ENCODE results near the gene TNFRSF4. TPM values are rescaled to one million over a fixed set of nuclear protein-coding genes. Genes with fewer than 3 reads are reported as not detected.

Gene TNFRSF4
- total and polyA plus RNA-seq, 8 donors, result 0.26 to 5.0 (median 1.2) TPM

DNA sequence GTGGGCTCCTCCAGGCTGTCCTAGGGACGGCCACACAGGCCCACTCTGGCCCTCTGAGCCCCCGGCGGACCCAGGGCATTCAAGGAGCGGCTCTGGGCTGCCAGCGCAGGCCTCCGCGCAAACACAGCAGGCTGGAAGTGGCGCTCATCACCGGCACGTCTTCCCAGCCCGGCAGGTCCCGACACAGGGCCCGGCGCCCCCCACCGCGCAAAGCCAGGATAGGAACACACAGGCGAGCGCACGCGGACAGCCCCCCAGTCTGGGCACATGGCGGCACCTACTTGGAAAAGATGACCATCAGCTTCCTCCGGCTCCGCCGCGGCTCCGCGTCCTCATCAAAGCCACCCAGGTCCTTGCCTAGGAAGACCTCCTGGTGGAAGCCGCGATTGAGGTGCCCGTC, 14.2 kb upstream of the TNFRSF4 start:
- no peaks in the 10 kb centered on the region for H3K9me3 ChIP-seq
- H3K4me3 ChIP-seq, result no peak overlapping the region
- WGBS, 2 donors, result 94 to 95% methylated on average over 30 of the region's 30 CpGs
- intact Hi-C loops (cut with DNase I), result no loop called here
- TF ChIP-seq, protein P1, sequence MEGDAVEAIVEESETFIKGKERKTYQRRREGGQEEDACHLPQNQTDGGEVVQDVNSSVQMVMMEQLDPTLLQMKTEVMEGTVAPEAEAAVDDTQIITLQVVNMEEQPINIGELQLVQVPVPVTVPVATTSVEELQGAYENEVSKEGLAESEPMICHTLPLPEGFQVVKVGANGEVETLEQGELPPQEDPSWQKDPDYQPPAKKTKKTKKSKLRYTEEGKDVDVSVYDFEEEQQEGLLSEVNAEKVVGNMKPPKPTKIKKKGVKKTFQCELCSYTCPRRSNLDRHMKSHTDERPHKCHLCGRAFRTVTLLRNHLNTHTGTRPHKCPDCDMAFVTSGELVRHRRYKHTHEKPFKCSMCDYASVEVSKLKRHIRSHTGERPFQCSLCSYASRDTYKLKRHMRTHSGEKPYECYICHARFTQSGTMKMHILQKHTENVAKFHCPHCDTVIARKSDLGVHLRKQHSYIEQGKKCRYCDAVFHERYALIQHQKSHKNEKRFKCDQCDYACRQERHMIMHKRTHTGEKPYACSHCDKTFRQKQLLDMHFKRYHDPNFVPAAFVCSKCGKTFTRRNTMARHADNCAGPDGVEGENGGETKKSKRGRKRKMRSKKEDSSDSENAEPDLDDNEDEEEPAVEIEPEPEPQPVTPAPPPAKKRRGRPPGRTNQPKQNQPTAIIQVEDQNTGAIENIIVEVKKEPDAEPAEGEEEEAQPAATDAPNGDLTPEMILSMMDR (IDR thresholded peaks at IDR 0.05), result no peak
- peaks cover 0 to 18% (median 8%) of the 10 kb centered on the region in 3 donors for H3K4me1 ChIP-seq
- DNase-seq (no peak), ATAC-seq (no peak), FAIRE-seq (no peak)
- H3K27ac ChIP-seq, result no peak overlapping the region
- peaks cover 2 to 14% (median 6%) of the 10 kb centered on the region in 3 donors for H3K36me3 ChIP-seq
- H3K27me3 ChIP-seq, result no peaks in the 10 kb centered on the region

DNA sequence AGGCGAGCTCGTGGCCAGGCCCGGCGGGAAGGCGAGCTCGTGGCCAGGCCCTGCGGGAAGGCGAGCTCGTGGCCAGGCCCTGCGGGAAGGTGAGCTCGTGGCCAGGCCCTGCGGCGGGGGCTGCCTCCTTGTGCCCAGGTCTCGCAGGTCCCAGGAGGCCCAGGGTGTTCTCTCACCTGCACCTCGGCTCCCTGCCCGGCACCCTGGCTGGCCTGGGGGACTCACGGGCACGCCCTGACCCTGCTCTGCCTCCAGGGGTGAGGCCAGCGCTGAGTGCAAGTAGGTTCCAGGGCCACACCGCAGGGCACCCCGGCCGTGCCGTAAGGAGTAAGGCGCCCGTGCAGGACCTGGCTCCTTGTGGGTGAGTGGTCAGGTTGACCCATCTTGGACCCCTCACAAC, 13.4 kb upstream of the TNFRSF4 start:
- no peaks in the 10 kb centered on the region for H3K27me3 ChIP-seq
- peaks cover 2 to 22% (median 11%) of the 10 kb centered on the region in 3 donors for H3K36me3 ChIP-seq
- FAIRE-seq (no peak), ATAC-seq (no peak), DNase-seq (no peak)
- WGBS, 2 donors, result 95 to 98% methylated on average over 21 to 25 of the region's 25 CpGs
- no peaks in the 10 kb centered on the region for H3K9me3 ChIP-seq
- no peak overlapping the region for H3K27ac ChIP-seq
- H3K4me3 ChIP-seq, result no peak overlapping the region
- intact Hi-C loops (cut with DNase I), result no loop called here
- TF ChIP-seq, protein P1 (IDR thresholded peaks at IDR 0.05), result no peak
- peaks cover 0 to 13% (median 0%) of the 10 kb centered on the region in 3 donors for H3K4me1 ChIP-seq

DNA sequence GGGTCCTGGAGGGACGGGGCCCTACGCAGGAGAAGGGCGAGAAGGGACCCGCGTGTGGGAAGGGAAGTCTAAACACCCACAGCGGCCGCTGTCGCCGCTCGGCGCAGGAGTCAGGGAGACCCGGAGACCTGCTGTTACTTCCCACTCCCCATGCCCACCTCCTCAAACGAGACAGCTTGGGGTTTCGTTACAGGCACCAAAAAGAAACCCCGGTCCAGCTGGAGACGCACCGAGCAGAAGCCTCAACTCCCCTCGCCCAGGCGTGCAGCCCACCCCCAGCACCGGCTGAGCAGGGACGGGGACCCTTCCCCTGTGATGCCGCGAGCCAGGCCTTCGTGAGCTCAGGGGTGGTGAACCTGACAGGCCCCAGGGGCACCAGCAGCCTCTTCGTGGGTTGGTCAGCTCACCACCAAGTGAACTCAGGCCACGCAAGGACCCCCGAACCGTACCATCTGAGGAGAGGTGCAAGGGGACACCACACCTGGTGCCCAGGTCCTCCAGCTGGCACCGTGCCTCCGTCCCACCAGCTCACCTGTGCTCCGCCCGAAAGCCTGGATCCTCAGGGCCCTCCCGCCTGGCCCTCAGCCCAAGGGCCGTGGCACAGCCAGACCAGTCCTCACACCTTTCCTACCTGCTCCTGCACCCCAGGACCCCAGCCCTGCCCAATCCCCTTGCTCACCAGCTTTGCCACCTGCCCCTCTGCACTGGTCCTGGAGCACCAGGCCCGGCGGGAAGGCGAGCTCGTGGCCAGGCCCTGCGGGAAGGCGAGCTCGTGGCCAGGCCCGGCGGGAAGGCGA, 12.8 kb upstream of the TNFRSF4 start:
- TF ChIP-seq, protein P1 (IDR thresholded peaks at IDR 0.05), result no peak
- Histone ChIP-seq H3K27me3 (no peaks in the 10 kb centered on the region), H3K27ac (no peak overlapping the region), H3K9me3 (no peaks in the 10 kb centered on the region), H3K4me1 (peaks cover 0 to 13% (median 0%) of the 10 kb centered on the region in 3 donors), H3K36me3 (peaks cover 2 to 27% (median 14%) of the 10 kb centered on the region in 3 donors), H3K4me3 (no peak overlapping the region)
- intact Hi-C loops (cut with DNase I), result no loop called here
- ATAC-seq (no peak), DNase-seq (no peak), FAIRE-seq (no peak)
- 90 to 96% methylated on average over 39 to 44 of the region's 44 CpGs for WGBS, 2 donors

DNA sequence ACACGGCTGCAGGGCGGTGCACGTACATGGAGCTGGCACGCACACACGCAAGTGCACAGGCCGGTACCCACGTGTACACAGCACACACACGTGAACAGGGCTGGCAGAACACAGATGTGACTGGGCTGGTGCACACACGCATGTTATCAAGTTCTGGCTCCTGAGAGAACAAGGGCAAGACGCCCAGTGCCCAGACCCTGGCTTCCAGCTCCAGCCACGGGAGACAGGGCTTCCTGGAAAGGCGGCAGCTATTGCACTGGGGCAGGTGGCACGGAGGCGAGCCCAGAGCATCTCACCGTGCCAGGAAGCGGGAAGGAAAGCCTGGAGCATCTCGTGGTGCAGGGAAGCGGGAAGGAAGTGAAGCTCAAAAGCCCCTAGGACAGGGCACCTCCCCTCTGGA, 12.0 kb upstream of the TNFRSF4 start:
- 76 to 86% methylated on average over 18 of the region's 18 CpGs for WGBS, 2 donors
- DNase-seq (no peak), ATAC-seq (no peak), FAIRE-seq (no peak)
- intact Hi-C loops (cut with DNase I), result no loop called here
- H3K9me3 ChIP-seq, result no peaks in the 10 kb centered on the region
- peaks cover 0 to 13% (median 0%) of the 10 kb centered on the region in 3 donors for H3K4me1 ChIP-seq
- TF ChIP-seq, protein P1 (IDR thresholded peaks at IDR 0.05), result no peak
- H3K4me3 ChIP-seq, result no peak overlapping the region
- no peaks in the 10 kb centered on the region for H3K27me3 ChIP-seq
- no peak overlapping the region for H3K27ac ChIP-seq
- peaks cover 2 to 27% (median 16%) of the 10 kb centered on the region in 3 donors for H3K36me3 ChIP-seq

All from pancreas (tissue), 10 donors.